Measurements from ENCODE around the gene MATK. TPM values are rescaled to one million over a fixed set of nuclear protein-coding genes. Genes with fewer than 3 reads are reported as not detected.

The MATK gene
- total and polyA plus RNA-seq, 10 of the 15 experiments (the other 5 are each of a cell fraction or from before 2014, with no cell fraction given): 0.24 to 2.2 (median 1.1) TPM; not detected in 2

- ChIA-PET SMC1A (ENCODE audit: uncharacterized antibody, unreplicated experiment) (no interaction called here), RAD21 (ENCODE audit: unreplicated experiment) (no interaction called here), POLR2A (no interaction called here), CTCF (interaction anchor here (0.6 kb wide), 1 partner anchor 15 kb away, joined by 3 read pairs; no protein-coding TSS in a partner anchor)
- no peaks in the 10 kb centered on the region for H3K79me2 ChIP-seq (ENCODE audit: control insufficient read depth, insufficient read depth, low read length)
- intact Hi-C loops (cut with micrococcal nuclease; ENCODE audit: unreplicated experiment) (no loop called here), in situ Hi-C loops (cut with MboI) (no loop called here)
- TF ChIP-seq EZH2 (IDR thresholded peaks at IDR 0.05; ENCODE audit: borderline replicate concordance, control insufficient read depth, low read depth, low read length) (no peak), SMAD1 (IDR thresholded peaks at IDR 0.05; ENCODE audit: low read depth, partially characterized antibody) (no peak)
- WGBS (ENCODE audit: insufficient coverage, insufficient replicate concordance, low lambda C conversion rate, missing lambda C conversion rate): 59% methylated on average over 33 of the region's 35 CpGs
- ATAC-seq (no peak), DNase-seq (ENCODE audit: low read depth, low spot score) (no peak), FAIRE-seq (no peak)
- H2AFZ ChIP-seq (ENCODE audit: control insufficient read depth, low read depth, low read length): no peak overlapping the region
- no peaks in the 10 kb centered on the region for H3K36me3 ChIP-seq (ENCODE audit: control insufficient read depth in 2 of 2, insufficient read depth in 2 of 2, low read length in 1 of 2)
- H3K27ac ChIP-seq (ENCODE audit: control insufficient read depth, insufficient read depth): no peak overlapping the region
- H3K4me1 ChIP-seq (ENCODE audit: control insufficient read depth, insufficient read depth, low read length): no peaks in the 10 kb centered on the region
- no TSS peak for BruUV-seq (replicated peaks)
- no peak overlapping the region for H3K4me2 ChIP-seq (ENCODE audit: control insufficient read depth, insufficient read depth)
- H4K20me1 ChIP-seq (ENCODE audit: control insufficient read depth, insufficient read depth): no peaks in the 10 kb centered on the region
- no peaks in the 10 kb centered on the region; the same call in 2 of the 3 replicates for H3K9me3 ChIP-seq (replicated peaks; ENCODE audit: control insufficient read depth, insufficient read depth, low read length)
- H3K4me3 ChIP-seq: no peak overlapping the region
- H3K27me3 ChIP-seq (replicated peaks in 1 of 2; ENCODE audit: control insufficient read depth in 2 of 2, insufficient read depth in 2 of 2, low read length in 1 of 2): no peaks in the 10 kb centered on the region
- H3K9ac ChIP-seq (ENCODE audit: control insufficient read depth, insufficient read depth, low read length): no peak overlapping the region
These were observed 48.3 kb upstream of the MATK start for GRCh38 chr19:3834349-3835054.

DNA sequence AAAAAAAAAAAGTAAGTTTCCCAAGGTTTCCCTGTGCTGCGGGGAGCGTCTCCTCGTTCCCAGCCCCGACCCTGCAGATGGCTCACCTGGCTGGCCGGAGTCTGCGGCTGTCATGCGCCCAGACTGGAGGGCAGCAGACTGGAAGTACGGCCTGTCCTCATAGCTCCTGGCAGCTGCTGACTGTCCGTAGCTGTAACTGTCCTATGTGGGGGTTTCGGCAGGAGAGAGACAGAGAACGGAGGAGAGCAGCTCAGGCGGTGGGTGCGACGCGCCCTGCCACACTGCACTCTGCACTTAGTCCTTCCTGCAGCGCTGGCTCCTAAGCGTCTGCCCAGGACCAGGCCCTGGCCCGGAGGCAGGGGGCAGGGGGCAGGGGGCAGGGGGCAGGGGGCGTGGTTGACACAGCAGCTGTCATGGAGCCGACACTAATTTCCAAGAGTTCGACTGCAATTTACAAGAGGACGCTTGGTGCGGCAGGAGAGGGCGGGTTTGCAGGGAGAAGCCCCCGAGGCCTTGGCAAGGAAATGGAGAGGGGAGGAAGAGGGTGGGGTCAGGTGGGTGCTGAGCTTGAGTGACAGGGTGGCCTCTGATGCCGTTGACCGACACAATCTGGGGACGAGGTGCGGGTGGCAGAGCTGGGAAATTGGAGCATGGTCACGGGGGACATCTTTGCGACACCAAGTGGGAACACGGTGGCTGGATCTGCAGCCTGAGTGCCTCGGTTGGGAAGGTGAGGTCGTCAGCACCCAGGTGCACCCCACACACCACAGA lies 47.6 kb upstream of the MATK start:
- DNase-seq (ENCODE audit: low read depth, low spot score) (no peak), ATAC-seq (no peak), FAIRE-seq (no peak)
- in situ Hi-C loops (cut with MboI): no loop called here
- H3K9me3 ChIP-seq (replicated peaks; ENCODE audit: control insufficient read depth, insufficient read depth, low read length): no peaks in the 10 kb centered on the region; the same call in 2 of the 3 replicates
- POLR2A ChIA-PET: no interaction called here
- intact Hi-C loops (cut with micrococcal nuclease; ENCODE audit: unreplicated experiment): no loop called here
- no peak overlapping the region for H3K27ac ChIP-seq (ENCODE audit: control insufficient read depth, insufficient read depth)
- no peaks in the 10 kb centered on the region for H3K27me3 ChIP-seq (replicated peaks in 1 of 2; ENCODE audit: control insufficient read depth in 2 of 2, insufficient read depth in 2 of 2, low read length in 1 of 2)
- H3K4me2 ChIP-seq (ENCODE audit: control insufficient read depth, insufficient read depth): no peak overlapping the region
- no peaks in the 10 kb centered on the region for H3K4me1 ChIP-seq (ENCODE audit: control insufficient read depth, insufficient read depth, low read length)
- no peak overlapping the region for H2AFZ ChIP-seq (ENCODE audit: control insufficient read depth, low read depth, low read length)
- no peaks in the 10 kb centered on the region for H3K36me3 ChIP-seq (ENCODE audit: control insufficient read depth in 2 of 2, insufficient read depth in 2 of 2, low read length in 1 of 2)
- SMC1A ChIA-PET (ENCODE audit: uncharacterized antibody, unreplicated experiment): no interaction called here
- no peaks in the 10 kb centered on the region for H4K20me1 ChIP-seq (ENCODE audit: control insufficient read depth, insufficient read depth)
- RAD21 ChIA-PET (ENCODE audit: unreplicated experiment): no interaction called here
- CTCF ChIA-PET: interaction anchor here (1.0 kb wide), 1 partner anchor 12 kb away, joined by 3 read pairs; no protein-coding TSS in a partner anchor
- 60% methylated on average over 31 of the region's 34 CpGs for WGBS (ENCODE audit: insufficient coverage, insufficient replicate concordance, low lambda C conversion rate, missing lambda C conversion rate)
- H3K79me2 ChIP-seq (ENCODE audit: control insufficient read depth, insufficient read depth, low read length): no peaks in the 10 kb centered on the region
- no peak overlapping the region for H3K9ac ChIP-seq (ENCODE audit: control insufficient read depth, insufficient read depth, low read length)
- no TSS peak for BruUV-seq (replicated peaks)
- H3K4me3 ChIP-seq: no peak overlapping the region
- TF ChIP-seq ZNF384 (IDR thresholded peaks at IDR 0.05; ENCODE audit: borderline replicate concordance, low read depth, low read length) (no peak), RFX5 (IDR thresholded peaks at IDR 0.05; ENCODE audit: low read depth, low read length) (no peak), POU2F2 (IDR thresholded peaks at IDR 0.05; ENCODE audit: borderline replicate concordance, low read depth, low read length) (no peak), ZSCAN29 (IDR thresholded peaks at IDR 0.05) (no peak), RBBP5 (conservative IDR thresholded peaks at IDR 0.05) (no peak)
- TF ChIP-seq, protein P1, sequence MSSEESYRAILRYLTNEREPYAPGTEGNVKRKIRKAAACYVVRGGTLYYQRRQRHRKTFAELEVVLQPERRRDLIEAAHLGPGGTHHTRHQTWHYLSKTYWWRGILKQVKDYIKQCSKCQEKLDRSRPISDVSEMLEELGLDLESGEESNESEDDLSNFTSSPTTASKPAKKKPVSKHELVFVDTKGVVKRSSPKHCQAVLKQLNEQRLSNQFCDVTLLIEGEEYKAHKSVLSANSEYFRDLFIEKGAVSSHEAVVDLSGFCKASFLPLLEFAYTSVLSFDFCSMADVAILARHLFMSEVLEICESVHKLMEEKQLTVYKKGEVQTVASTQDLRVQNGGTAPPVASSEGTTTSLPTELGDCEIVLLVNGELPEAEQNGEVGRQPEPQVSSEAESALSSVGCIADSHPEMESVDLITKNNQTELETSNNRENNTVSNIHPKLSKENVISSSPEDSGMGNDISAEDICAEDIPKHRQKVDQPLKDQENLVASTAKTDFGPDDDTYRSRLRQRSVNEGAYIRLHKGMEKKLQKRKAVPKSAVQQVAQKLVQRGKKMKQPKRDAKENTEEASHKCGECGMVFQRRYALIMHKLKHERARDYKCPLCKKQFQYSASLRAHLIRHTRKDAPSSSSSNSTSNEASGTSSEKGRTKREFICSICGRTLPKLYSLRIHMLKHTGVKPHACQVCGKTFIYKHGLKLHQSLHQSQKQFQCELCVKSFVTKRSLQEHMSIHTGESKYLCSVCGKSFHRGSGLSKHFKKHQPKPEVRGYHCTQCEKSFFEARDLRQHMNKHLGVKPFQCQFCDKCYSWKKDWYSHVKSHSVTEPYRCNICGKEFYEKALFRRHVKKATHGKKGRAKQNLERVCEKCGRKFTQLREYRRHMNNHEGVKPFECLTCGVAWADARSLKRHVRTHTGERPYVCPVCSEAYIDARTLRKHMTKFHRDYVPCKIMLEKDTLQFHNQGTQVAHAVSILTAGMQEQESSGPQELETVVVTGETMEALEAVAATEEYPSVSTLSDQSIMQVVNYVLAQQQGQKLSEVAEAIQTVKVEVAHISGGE (CRISPR knock-in tag; IDR thresholded peaks at IDR 0.05): no peak
- TF ChIP-seq, protein P2, sequence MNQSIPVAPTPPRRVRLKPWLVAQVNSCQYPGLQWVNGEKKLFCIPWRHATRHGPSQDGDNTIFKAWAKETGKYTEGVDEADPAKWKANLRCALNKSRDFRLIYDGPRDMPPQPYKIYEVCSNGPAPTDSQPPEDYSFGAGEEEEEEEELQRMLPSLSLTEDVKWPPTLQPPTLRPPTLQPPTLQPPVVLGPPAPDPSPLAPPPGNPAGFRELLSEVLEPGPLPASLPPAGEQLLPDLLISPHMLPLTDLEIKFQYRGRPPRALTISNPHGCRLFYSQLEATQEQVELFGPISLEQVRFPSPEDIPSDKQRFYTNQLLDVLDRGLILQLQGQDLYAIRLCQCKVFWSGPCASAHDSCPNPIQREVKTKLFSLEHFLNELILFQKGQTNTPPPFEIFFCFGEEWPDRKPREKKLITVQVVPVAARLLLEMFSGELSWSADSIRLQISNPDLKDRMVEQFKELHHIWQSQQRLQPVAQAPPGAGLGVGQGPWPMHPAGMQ (IDR thresholded peaks at IDR 0.05; ENCODE audit: borderline replicate concordance): no peak

Data from GM12878 (cell line).